BJ (cell line): ENCODE data around the gene TSPAN14. TPM values are rescaled to one million over a fixed set of nuclear protein-coding genes. Genes with fewer than 3 reads are reported as not detected.

Experiments used
- CTCF ChIA-PET: fragments of 350-600 bp; formaldehyde crosslinking; extraction: SDS; loops from one replicate; lab custom pipeline; 2021; ENCODE audit warnings: antibody characterized with exemption, inconsistent platforms; lab: Yijun Ruan, JAX
- POLR2A ChIA-PET: fragments of 300-600 bp; sonication (Branson Sonifier 250); formaldehyde crosslinking; extraction: SDS; loops from one replicate; lab custom pipeline; 2021; ENCODE audit warnings: antibody characterized with exemption; lab: Charles Lee
- DNase-seq: peaks from one replicate; pipeline ENCODE4 v3.0.0-alpha.2; 2011; ENCODE audit warnings: low read depth
- H3K27me3 ChIP-seq: 2 replicates; pipeline ENCODE4 v1.6.0; 2011; ENCODE audit warnings: low read length; ENCODE audit not compliant: control insufficient read depth, insufficient read depth
- H3K36me3 ChIP-seq: 2 replicates; pipeline ENCODE4 v1.5.1; 2011; ENCODE audit warnings: low read length; ENCODE audit not compliant: control insufficient read depth, insufficient read depth
- H3K4me3 ChIP-seq: 2 replicates; pipeline ENCODE4 v1.5.1; 2011; ENCODE audit warnings: low read depth, mild to moderate bottlenecking, control low read depth, low read length
- CTCF ChIP-seq: IDR thresholded peaks from 2 replicates; pipeline ENCODE4 v1.5.1; 2011; ENCODE audit warnings: low read depth, mild to moderate bottlenecking, control low read depth, inconsistent platforms, low read length, moderate library complexity; ENCODE audit not compliant: insufficient read depth
- polyA plus RNA-seq: library from polyadenylated mRNA; depleted of rRNA; stranded (reverse); fragments of >200 nt; gene quantifications from 2 replicates; pipeline ENCODE4 v1.2.3, GENCODE V29; 2011

The TSPAN14 gene
- polyA plus RNA-seq, 1 experiment: 33.3 TPM

GRCh38 chr10:80411681-80412220 is 42.4 kb upstream of the TSPAN14 start:
- ChIA-PET CTCF (interaction anchor here (0.5 kb wide), 1 partner anchor 392 kb away, joined by 3 read pairs; no protein-coding TSS in a partner anchor), POLR2A (no interaction called here)
- no peak for DNase-seq
- Histone ChIP-seq H3K27me3 (peaks cover 2% of the 10 kb centered on the region; the same call in 1 of the 2 replicates), H3K36me3 (no peaks in the 10 kb centered on the region), H3K4me3 (no peak overlapping the region)
- no peak for TF ChIP-seq CTCF

- peaks cover 2% of the 10 kb centered on the region; the same call in 1 of the 2 replicates for H3K27me3 ChIP-seq
- no peak overlapping the region for H3K4me3 ChIP-seq
- CTCF ChIA-PET: interaction anchor here (0.7 kb wide), 1 partner anchor 72 kb away, joined by 3 read pairs; no protein-coding TSS in a partner anchor
- DNase-seq: no peak
- no peak for TF ChIP-seq CTCF
- POLR2A ChIA-PET: no interaction called here
- H3K36me3 ChIP-seq: no peaks in the 10 kb centered on the region
Measured at GRCh38 chr10:80412486-80412885, 41.6 kb upstream of the TSPAN14 start.

- POLR2A ChIA-PET: no interaction called here
- peaks cover 2% of the 10 kb centered on the region; the same call in 1 of the 2 replicates for H3K27me3 ChIP-seq
- no peak overlapping the region for H3K4me3 ChIP-seq
- H3K36me3 ChIP-seq: no peaks in the 10 kb centered on the region
- TF ChIP-seq CTCF: no peak
- CTCF ChIA-PET: no interaction called here
- peak; percentile 9 for DNase-seq
Measured at GRCh38 chr10:80413271-80413996, 40.7 kb upstream of the TSPAN14 start.

- no peak for DNase-seq
- CTCF ChIA-PET: no interaction called here
- peaks cover 2% of the 10 kb centered on the region; the same call in 1 of the 2 replicates for H3K27me3 ChIP-seq
- H3K4me3 ChIP-seq: no peak overlapping the region
- no peak for TF ChIP-seq CTCF
- no peaks in the 10 kb centered on the region for H3K36me3 ChIP-seq
- POLR2A ChIA-PET: no interaction called here
Measured at GRCh38 chr10:80414142-80414895, 39.8 kb upstream of the TSPAN14 start.
